ENCODE data around the gene PRKN.

The PRKN gene

GRCh38 chr6:161644521-161644920 lies 1083.0 kb downstream of the PRKN start:
- TF ChIP-seq, protein P1, sequence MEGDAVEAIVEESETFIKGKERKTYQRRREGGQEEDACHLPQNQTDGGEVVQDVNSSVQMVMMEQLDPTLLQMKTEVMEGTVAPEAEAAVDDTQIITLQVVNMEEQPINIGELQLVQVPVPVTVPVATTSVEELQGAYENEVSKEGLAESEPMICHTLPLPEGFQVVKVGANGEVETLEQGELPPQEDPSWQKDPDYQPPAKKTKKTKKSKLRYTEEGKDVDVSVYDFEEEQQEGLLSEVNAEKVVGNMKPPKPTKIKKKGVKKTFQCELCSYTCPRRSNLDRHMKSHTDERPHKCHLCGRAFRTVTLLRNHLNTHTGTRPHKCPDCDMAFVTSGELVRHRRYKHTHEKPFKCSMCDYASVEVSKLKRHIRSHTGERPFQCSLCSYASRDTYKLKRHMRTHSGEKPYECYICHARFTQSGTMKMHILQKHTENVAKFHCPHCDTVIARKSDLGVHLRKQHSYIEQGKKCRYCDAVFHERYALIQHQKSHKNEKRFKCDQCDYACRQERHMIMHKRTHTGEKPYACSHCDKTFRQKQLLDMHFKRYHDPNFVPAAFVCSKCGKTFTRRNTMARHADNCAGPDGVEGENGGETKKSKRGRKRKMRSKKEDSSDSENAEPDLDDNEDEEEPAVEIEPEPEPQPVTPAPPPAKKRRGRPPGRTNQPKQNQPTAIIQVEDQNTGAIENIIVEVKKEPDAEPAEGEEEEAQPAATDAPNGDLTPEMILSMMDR (conservative IDR thresholded peaks at IDR 0.05) = no peak
- TF ChIP-seq ZFX (IDR thresholded peaks at IDR 0.05) = no peak
- H3K27ac ChIP-seq = peak overlapping the region; percentile 28; the same call in 1 of the 2 replicates

DNA sequence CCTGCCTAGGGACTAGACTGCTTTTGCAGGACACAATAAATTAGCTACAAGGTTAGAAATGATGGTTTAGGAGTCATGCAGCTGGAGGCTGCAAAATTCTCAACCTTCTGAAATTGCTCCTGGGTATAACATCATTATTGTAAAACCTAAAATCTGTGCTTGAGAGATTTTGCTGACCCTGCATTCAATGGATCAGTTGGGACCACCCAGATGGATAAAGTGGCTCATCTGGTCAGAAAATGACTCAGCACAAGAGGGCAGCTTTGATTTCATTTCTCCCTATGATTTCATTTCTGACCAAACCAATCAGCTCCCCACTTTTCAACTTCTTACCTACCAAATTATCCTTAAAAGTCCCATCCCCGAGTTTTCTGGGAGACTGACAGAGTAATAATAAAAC lies 1086.4 kb downstream of the PRKN start:
- no peak overlapping the region for H3K27ac ChIP-seq

DNA sequence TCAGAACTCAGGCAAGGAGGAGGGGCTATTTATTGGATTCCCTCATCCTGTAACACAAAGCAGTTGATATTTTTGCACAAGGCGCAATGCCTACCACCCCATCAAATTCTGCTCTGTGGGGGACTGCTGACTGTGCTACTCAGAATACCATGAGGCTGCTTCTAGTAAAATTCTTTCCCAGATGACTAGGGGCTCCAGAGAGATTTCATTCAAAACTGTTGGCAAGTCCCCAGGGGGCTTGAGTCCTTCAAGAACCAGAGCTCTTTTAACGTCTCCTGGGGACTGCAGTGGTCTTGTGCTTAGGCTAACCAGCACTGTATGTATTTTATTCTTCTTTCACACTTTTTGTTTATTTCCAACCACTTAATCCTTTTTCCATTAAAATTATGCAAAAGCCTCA lies 1087.8 kb downstream of the PRKN start:
- TF ChIP-seq, protein P1 (conservative IDR thresholded peaks at IDR 0.05) = no peak
- no peak for TF ChIP-seq ZFX (IDR thresholded peaks at IDR 0.05)
- H3K27ac ChIP-seq = no peak overlapping the region

More for the DNA sequence above, 1086.4 kb downstream of the PRKN start:
- no peak for TF ChIP-seq ZFX (IDR thresholded peaks at IDR 0.05)
- TF ChIP-seq, protein P1 (conservative IDR thresholded peaks at IDR 0.05) = no peak

GRCh38 chr6:161637658-161638057 lies 1089.9 kb downstream of the PRKN start:
- TF ChIP-seq, protein P1 (conservative IDR thresholded peaks at IDR 0.05) = no peak
- no peak for TF ChIP-seq ZFX (IDR thresholded peaks at IDR 0.05)
- H3K27ac ChIP-seq = no peak overlapping the region

- no peak overlapping the region for H3K27ac ChIP-seq
- TF ChIP-seq ZFX (IDR thresholded peaks at IDR 0.05) = no peak
- TF ChIP-seq, protein P1 (conservative IDR thresholded peaks at IDR 0.05) = no peak
Measured at GRCh38 chr6:161636882-161637430, 1090.6 kb downstream of the PRKN start.

DNA sequence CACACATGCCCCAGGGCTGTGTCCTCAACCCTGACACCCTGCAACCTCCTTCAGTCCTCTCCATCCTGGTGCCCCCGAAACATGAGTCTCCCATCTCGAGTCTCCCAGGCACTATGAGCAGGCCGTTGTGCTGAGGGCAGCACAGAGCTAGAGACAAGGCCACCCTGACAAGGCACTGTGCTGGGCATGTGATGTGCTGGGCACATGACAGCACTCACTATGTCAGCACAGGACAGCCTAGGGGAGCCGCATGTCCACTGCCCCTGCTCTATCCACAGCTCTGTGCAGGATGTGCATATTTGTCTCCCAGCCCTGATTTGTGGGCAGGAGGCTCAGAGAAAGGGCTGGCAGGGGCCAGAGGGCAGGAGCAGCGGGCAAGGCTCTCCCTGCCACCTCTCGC lies 1091.6 kb downstream of the PRKN start:
- H3K27ac ChIP-seq = no peak overlapping the region
- TF ChIP-seq ZFX (IDR thresholded peaks at IDR 0.05) = no peak
- TF ChIP-seq, protein P1 (conservative IDR thresholded peaks at IDR 0.05) = no peak

DNA sequence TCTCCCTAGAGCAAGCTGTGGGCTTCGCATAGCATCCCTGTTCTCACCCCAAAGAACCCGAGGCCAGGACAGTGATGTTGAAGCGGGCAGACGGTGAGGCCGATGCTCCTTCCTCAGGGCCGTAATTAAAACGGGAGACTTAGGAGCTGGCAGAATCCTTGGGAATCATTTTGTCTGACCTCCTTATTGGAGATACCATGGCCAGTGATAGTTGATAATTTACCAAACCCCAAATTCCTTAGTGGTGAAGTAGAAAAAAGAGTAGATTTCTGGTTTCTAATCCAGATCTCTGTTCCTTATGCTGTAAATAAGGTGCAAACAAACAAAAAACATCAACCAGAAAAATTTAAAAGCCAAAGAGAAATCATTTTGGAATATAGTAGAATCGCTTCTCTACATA lies 1092.7 kb downstream of the PRKN start:
- no peak overlapping the region for H3K27ac ChIP-seq
- TF ChIP-seq ZFX (IDR thresholded peaks at IDR 0.05) = no peak
- TF ChIP-seq, protein P1 (conservative IDR thresholded peaks at IDR 0.05) = no peak

All from C4-2B (cell line).